GM12892 (cell line): ENCODE measurements around the gene LEKR1.
A peak's percentile ranks its signal among the peaks of the same experiment; 100 is the strongest.
"Not testable (repeated sequence)": the region's sequence is repeated elsewhere in the genome, so short reads cannot be mapped to it uniquely, and the experiment has no call there.

Source experiments
- DNase-seq: peaks from one replicate; pipeline ENCODE4 v3.0.0; 2011; ENCODE audit not compliant: insufficient read length
- FAIRE-seq: peaks from 2 replicates; lab custom pipeline; 2011; peaks lifted over from hg19 to GRCh38; lab: Jason Lieb, UNC
- POLR2A ChIP-seq: IDR thresholded peaks from 2 replicates; pipeline ENCODE4 v1.6.1; 2011; ENCODE audit warnings: low read depth, low read length, control low read depth
- POLR2AphosphoS5 ChIP-seq: IDR thresholded peaks from 2 replicates; pipeline ENCODE4 v1.6.1; 2011; ENCODE audit warnings: low read depth, low read length, control low read depth
- TAF1 ChIP-seq: IDR thresholded peaks from 2 replicates; pipeline ENCODE4 v1.6.1; 2011; ENCODE audit warnings: low read depth, mild to moderate bottlenecking, control low read depth, low read length, borderline replicate concordance

LEKR1 gene

DNA sequence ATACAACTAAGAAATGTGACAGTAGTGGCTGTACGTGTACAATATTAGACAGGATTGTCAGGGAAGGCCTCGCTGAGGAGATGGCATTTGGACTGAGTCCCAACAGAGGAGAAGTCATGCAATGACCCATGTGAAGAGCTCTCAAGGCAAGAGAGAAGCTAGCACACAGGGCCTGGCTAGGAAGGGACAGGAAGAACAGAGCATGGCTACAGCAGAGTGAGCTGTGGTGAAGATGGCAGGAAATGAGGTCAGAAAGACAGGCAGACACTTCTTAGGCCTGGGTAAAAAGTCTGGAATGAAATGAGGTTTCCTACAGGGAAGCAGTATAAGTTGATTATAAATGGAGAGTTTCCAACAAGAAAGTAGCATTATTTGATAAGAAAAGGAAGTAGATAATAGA, 33.2 kb upstream of the LEKR1 start:
- DNase-seq, result no peak
- no peak for TF ChIP-seq TAF1
- no peak for TF ChIP-seq POLR2AphosphoS5
- TF ChIP-seq POLR2A, result no peak
- FAIRE-seq, result peak; percentile 27

DNA sequence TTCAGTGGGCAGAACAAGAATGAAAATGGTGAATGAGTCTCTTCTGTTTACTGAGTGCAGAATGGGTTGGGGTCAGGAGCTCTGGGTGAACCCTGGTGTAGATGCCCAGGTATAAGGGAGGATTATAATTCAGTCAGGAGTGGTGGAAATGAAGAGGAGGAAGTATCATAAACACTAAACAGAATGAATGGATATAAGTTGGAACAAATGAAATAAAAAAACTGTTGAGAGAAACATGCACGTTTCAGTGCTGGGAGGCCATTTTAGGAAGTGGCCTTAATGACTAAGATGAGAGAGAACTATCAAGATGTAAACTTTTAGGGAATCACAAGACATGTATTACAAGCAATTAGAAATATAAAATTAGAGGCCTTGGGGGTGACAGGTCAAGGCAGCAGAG, 32.8 kb upstream of the LEKR1 start:
- DNase-seq (no peak), FAIRE-seq (no peak)
- TF ChIP-seq TAF1 (no peak), POLR2AphosphoS5 (no peak), POLR2A (no peak)

DNA sequence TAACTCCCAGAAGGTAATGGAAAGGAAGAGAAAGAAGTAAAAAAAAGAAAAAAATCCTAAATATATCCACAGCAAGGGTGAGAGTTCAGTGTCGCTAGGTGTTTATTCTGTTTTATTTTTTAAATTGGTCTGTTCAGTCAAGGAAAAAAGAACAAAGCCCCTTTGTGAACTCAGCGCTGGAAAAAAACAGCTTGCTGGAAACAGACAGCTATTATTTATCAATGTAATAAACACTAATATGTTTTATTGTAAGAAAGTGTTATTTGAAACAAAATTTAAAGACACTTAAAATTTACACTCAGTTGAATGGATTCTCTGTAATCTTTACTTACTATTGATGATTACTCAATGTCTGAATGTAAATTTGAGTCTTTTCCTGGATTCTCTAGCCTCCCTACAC, 32.3 kb upstream of the LEKR1 start:
- TF ChIP-seq POLR2A (no peak), POLR2AphosphoS5 (no peak), TAF1 (no peak)

DNA sequence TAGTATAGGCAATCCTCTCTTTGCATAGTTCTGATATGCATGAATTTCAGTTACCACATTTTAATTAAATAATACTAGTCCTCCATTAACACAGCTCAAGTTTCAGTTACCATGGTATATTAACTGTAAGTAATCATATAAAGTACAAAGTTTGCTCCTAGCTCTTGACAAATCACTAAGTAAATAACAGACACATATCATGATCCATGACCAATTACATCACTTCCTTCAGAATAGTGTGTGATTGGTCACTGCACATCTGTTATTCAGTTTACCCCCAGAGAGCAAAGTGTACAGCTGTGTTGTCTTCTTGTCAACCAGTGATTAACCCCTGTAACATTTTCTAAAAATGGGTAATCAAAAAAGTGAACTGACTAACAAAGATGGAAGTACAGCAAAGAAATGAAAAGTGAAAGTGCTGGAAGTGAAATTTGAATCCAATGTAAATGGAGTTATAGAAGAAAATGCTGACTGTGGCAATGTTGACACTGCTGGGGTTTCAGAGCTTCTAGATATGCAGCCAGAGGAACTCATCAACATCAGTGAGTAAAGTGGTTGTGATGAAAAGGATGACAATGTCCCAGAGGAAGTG, 30.2 kb upstream of the LEKR1 start:
- no peak for DNase-seq
- no peak for TF ChIP-seq POLR2A
- no peak for FAIRE-seq

More for the DNA sequence above, 32.3 kb upstream of the LEKR1 start:
- FAIRE-seq (no peak), DNase-seq (no peak)

DNA sequence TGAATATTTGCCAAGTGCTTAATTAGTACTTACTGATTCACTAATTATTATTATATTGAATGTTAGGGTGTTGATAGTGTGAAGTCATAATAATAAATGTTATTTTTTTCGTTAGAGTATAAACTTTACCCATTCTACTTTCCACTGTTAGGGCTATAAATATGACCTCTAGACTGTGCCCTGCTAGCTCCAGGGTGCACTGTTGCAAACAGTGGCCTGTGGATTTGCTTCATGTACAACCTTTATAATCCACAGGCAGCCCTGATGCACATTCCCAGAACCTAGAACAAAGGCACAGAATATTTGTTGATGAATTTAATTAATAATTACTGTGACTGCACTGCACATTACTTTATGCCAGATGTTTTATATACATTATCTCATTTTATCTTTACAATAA, 28.8 kb upstream of the LEKR1 start:
- FAIRE-seq (no peak), DNase-seq (no peak)
- no peak for TF ChIP-seq POLR2A
- no peak for TF ChIP-seq POLR2AphosphoS5

DNA sequence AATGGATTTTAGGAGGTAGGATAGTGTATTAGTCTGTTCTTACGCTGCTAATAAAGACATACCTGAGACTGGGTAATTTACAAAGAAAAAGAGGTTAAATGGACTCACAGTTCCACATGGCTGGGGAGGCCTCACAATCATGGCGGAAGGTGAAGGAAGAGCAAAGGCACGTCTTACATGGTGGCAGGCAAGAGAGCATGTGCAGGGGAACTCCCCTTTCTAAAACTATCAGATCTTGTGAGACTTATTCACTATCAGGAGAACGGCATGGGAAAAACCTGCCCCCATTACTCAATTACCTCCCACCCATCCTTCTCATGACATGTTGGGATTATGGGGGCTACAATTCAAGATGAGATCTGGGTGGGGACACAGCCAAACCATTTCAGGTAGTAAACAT, 25.9 kb upstream of the LEKR1 start:
- DNase-seq, FAIRE-seq: not testable (repeated sequence)

DNA sequence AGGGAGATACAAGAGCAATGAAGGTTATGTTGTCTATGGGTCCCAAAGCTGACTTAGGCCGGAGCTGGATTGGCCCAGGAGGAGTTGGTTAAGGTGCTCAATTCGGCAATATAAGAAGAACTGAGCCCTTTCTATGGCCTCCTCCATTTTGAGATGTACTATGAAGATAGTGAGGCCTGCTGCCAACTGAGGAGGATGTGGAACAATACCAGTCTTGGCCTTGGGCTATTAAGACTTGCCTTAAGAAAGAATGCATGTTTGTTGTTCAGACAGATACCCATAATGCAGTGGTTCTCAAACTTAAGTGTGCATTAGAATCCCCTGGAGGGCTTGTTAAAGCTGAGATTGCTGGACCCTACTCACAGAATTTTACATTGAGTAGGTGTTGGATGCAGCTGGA, 24.4 kb upstream of the LEKR1 start:
- no peak for FAIRE-seq
- TF ChIP-seq POLR2A (no peak), POLR2AphosphoS5 (no peak), TAF1 (no peak)
- DNase-seq, result no peak

DNA sequence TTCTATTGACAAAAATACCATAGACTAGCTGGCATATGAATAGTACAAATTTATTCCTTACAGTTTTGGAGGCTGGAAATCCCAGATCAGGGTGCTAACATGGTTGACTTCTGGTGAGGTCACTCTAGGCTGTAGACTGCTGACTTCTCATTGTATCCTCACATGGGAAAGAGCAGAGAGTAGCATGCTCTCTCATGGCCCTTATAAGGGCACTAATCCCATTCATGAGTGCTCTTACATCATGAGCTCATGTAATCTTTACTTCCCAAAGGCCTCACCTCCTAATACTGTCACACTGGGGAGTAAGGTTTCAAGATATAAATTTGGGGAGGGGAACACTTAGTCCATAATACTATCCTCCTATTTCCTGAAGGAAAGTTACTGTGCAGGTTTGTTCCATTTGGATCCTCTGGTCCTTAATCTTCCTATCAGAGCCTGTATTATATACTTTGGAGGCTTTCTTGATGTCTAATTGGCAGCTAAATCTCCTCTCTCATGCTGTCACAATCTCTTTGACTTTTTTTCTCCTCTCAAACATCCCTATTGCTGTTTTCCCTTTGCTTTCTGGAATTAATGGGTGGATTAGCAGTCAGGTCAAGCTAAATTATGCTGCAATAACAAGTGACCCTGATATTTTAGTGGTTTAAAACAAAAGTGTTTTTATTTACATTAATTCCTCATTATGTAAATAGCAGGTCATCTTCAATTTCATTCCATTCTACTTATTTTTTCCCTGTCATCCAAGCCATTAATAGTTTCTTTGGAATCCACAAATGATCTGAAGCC, 23.1 kb upstream of the LEKR1 start:
- no peak for DNase-seq
- TF ChIP-seq POLR2A, result no peak
- no peak for TF ChIP-seq TAF1
- no peak for TF ChIP-seq POLR2AphosphoS5
- no peak for FAIRE-seq

DNA sequence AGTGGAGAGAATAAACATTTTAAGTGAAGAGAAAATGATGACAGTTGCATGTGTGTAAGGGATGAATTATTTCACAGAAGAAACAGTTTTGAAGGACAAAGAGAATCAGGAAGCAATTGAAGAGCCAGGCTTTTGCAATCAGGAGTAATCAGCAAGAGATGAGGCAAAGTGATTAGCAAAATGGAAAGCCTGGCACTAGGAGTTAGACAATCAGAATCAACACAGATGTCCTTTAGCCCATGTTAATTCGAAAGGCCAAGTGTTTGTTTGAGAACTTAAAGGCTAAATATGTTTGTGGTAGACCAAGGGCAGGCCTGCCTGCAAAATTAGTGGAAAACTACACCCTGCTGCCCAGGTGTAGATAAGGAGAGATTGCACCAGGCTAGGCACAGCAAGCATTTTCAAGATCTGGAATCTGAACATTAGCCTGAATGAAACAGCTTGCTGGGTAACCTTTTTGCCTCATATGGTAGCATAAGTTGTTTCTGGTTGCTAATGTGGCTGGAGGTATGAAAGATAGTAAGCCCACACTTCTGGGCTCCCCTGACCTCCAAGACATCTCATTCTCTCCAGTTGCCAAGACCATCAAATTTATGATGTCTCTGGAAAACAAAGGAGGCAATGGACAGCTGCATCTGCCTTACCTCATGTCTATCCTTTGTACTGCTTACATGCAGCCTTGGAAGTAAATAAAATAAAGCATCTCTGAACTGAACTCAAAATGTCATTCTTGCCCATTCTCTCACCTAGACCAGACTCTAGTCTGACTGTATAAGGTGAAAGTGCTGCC, 22.0 kb upstream of the LEKR1 start:
- no peak for FAIRE-seq
- TF ChIP-seq POLR2A (no peak), POLR2AphosphoS5 (no peak), TAF1 (no peak)
- no peak for DNase-seq

DNA sequence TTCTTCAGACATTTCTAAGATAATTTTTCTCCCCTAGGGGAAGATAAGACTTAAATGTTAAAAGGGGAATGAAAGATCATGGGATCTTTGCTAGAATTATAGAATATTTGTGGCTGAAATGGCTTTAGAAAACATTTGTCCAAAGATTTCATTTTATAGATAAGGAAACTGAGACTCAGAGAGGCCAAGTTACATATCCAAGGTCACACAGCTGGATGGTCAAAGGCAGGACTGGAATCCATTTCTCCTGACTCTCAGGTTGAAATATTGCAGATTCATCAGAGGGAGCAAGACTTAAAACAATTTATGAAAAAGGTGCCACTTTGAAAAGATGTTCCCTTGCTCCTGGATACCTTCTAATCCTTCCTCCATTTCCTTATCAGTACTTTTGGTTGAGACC, 19.5 kb upstream of the LEKR1 start:
- DNase-seq (no peak), FAIRE-seq (no peak)
- no peak for TF ChIP-seq TAF1
- TF ChIP-seq POLR2AphosphoS5, result no peak
- TF ChIP-seq POLR2A, result no peak

DNA sequence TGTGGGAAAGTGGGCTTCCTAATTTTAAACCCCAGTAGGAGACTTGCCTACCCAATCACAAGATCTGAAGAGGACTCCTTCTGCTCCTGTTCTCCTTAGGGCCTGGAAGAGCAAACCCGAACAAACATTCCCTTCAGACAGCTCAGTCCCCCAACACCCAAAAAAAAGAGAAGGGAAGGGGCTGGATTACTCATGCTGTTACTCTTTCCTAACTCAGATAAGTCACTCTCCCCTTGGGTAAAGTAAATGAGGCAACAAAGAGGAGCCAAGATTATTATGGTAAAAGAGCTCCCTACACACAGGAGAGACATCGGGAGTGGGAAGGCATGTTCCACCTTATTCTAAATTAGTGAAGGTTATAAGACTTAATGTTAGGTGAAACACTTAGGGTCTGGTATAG, 18.1 kb upstream of the LEKR1 start:
- DNase-seq (no peak), FAIRE-seq (no peak)
- no peak for TF ChIP-seq TAF1
- TF ChIP-seq POLR2AphosphoS5, result no peak
- TF ChIP-seq POLR2A, result no peak
